Lower leg skin (tissue), 4 donors: ENCODE results near the gene QSOX2. TPM values are rescaled to one million over a fixed set of nuclear protein-coding genes. Genes with fewer than 3 reads are reported as not detected.

Experiments
- DNase-seq, 2 donors: peaks; one replicate each; pipeline ENCODE4 v3.0.0-alpha.2; 2019; ENCODE audit warnings: low spot score in 2 of 2
- H3K4me3 ChIP-seq: fragments of 200-600 bp; sonication (generic); 2 replicates; pipeline ENCODE4 v1.5.1; 2017; ENCODE audit warnings: mild to moderate bottlenecking, low read depth; ENCODE audit not compliant: poor library complexity, severe bottlenecking
- POLR2A ChIP-seq, 2 donors: fragments of 450-650 bp; IDR thresholded peaks; one replicate each; pipeline ENCODE4 v1.6.1; 2016 to 2017; ENCODE audit warnings: antibody characterized with exemption in 2 of 2, mild to moderate bottlenecking in 1 of 2, moderate library complexity in 1 of 2
- WGBS, 2 donors: methylation state at CpG; one replicate each; pipeline ENCODE4 v1.1.5; 2018; 5-methylcytosine and 5-hydroxymethylcytosine counted together
- intact Hi-C: fragments of 100-400 bp; cut with DNase I; formaldehyde crosslinking; loops from one replicate; pipeline ENCODE4 v1.15.0; 2023; ENCODE audit warnings: low total_unique reads
- total RNA-seq, 4 donors: library from RNA; depleted of rRNA; stranded (reverse); fragments of >200 nt; gene quantifications; one replicate each; pipeline ENCODE4 v1.1.0, GENCODE V29; 2016
- TF ChIP-seq, protein P1 (sequence below), 3 donors: fragments of 450-650 bp; IDR thresholded peaks; one replicate each; pipeline ENCODE4 v1.5.1; 2016; ENCODE audit warnings: antibody characterized with exemption in 3 of 3, mild to moderate bottlenecking in 3 of 3, moderate library complexity in 2 of 3

The QSOX2 gene
- total RNA-seq, 4 donors from 2014 or later, result 8.7 to 13.0 (median 11.1) TPM

DNA sequence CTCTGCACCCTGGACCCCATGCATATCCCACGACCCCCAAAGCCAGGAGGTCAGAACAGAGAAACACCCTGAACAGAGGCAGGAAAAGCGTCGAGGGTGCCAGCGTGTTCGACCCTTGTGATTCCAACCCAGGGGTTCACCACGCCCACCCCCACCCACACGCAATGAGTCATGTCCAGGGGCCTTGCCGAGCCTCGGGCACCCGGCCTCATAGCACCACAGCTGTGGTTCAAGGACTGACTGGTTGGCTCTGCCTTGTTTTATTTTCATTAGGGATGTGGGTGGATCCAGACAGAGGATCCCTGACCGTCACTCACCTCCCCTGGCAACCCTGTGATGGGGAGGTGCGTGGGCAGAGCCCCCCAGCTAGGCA is 9.5 kb upstream of the QSOX2 start:
- no peak overlapping the region for H3K4me3 ChIP-seq
- 32 to 39% methylated on average over 12 of the region's 12 CpGs for WGBS, 2 donors
- intact Hi-C loops, result no loop called here
- DNase-seq, result no peak
- no peak for TF ChIP-seq POLR2A (IDR thresholded peaks at IDR 0.05)
- TF ChIP-seq, protein P1, sequence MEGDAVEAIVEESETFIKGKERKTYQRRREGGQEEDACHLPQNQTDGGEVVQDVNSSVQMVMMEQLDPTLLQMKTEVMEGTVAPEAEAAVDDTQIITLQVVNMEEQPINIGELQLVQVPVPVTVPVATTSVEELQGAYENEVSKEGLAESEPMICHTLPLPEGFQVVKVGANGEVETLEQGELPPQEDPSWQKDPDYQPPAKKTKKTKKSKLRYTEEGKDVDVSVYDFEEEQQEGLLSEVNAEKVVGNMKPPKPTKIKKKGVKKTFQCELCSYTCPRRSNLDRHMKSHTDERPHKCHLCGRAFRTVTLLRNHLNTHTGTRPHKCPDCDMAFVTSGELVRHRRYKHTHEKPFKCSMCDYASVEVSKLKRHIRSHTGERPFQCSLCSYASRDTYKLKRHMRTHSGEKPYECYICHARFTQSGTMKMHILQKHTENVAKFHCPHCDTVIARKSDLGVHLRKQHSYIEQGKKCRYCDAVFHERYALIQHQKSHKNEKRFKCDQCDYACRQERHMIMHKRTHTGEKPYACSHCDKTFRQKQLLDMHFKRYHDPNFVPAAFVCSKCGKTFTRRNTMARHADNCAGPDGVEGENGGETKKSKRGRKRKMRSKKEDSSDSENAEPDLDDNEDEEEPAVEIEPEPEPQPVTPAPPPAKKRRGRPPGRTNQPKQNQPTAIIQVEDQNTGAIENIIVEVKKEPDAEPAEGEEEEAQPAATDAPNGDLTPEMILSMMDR (IDR thresholded peaks at IDR 0.05), result no peak

DNA sequence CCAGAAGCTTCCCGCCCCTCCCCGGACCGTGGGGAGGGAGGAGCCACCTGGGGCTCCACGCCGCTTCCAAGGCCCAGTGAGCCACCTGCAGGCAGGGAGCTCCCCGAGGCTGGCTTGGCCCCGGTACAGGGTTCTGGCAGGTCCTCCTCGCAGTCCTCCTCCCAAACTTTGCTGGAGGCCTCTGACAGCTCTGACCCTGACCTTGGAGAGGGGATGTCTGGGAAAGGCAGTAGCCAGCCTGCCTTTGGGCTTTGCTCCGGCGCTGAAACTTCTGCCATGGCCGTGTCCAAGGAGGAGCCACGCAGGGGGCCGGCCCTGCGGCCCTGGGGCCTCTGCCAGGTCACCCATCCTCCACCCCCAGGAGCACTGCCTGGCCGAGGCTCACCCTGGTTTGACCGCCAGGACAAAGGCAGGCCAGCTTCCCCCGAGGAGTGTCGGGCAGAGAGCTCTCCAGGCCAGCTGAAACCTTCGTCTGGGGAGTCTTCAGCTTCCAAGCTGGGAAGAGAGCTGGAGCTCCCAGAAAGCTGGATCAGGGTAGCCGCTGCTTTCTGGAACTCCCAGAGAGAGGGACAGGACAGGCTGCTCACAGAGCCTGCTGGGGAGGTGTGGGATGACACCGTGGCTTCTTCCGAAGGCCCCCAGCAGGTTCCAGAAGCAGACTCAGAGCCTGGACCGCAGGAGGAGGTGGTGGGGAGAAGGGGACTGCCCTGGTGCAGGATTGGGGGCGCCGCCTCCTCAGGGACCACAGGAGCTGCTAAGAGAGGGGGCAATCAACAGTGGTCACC is 9.0 kb upstream of the QSOX2 start:
- no peak for DNase-seq
- H3K4me3 ChIP-seq, result no peak overlapping the region
- WGBS, 2 donors, result 57 to 58% methylated on average over 11 to 25 of the region's 25 CpGs
- intact Hi-C loops, result no loop called here
- no peak for TF ChIP-seq POLR2A (IDR thresholded peaks at IDR 0.05)
- TF ChIP-seq, protein P1 (IDR thresholded peaks at IDR 0.05), result no peak

- DNase-seq, result no peak
- no peak overlapping the region for H3K4me3 ChIP-seq
- intact Hi-C loops, result no loop called here
- TF ChIP-seq, protein P1 (IDR thresholded peaks at IDR 0.05), result no peak
- TF ChIP-seq POLR2A (IDR thresholded peaks at IDR 0.05), result no peak
- 81 to 86% methylated on average over 25 to 27 of the region's 32 CpGs for WGBS, 2 donors
These were observed 7.9 kb upstream of the QSOX2 start for GRCh38 chr9:136253246-136254130.

DNA sequence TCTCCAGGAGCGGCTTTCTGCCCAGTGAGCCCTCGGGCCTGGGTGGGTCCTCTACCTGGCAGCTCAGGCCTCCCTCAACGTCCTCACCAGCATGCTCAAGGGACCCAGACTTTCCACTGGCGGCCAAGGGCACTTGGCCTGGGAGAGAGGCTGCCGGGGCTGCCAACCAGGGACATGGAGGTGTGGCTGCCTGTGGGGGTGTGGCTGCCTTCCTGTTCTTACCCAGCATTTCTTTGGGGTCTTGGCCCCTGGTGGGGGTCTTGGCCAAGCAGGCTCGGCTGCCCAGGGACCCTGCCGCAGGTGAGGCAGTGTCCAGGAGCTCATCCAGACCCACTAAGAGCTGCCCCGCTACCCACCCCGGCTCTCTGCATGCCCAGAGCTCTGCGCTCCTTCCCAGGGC is 7.2 kb upstream of the QSOX2 start:
- intact Hi-C loops, result no loop called here
- no peak for DNase-seq
- no peak overlapping the region for H3K4me3 ChIP-seq
- 84 to 87% methylated on average over 8 of the region's 10 CpGs for WGBS, 2 donors
- no peak for TF ChIP-seq POLR2A (IDR thresholded peaks at IDR 0.05)
- TF ChIP-seq, protein P1 (IDR thresholded peaks at IDR 0.05), result no peak

GRCh38 chr9:136252281-136252680 is 6.7 kb upstream of the QSOX2 start:
- no peak for DNase-seq
- WGBS, 2 donors, result 86 to 90% methylated on average over 17 to 18 of the region's 29 CpGs
- TF ChIP-seq, protein P1 (IDR thresholded peaks at IDR 0.05), result no peak
- no peak for TF ChIP-seq POLR2A (IDR thresholded peaks at IDR 0.05)
- H3K4me3 ChIP-seq, result no peak overlapping the region
- intact Hi-C loops, result no loop called here
